GM23338 (cell line): ENCODE measurements around the gene KRTAP10-1. TPM values are rescaled to one million over a fixed set of nuclear protein-coding genes. Genes with fewer than 3 reads are reported as not detected.

Experiments
- ATAC-seq: fragments of 200-7000 bp; cut with Tn5 transposase; 3 replicates; pipeline ENCODE4 v1.9.1; 2020
- DNase-seq: peaks from one replicate; pipeline ENCODE4 v3.0.0-alpha.2; 2015; ENCODE audit warnings: low spot score
- H2AFZ ChIP-seq: fragments of 200-600 bp; sonication (generic); 2 replicates; pipeline ENCODE4 v1.8.0; 2016; ENCODE audit warnings: antibody characterized with exemption, mild to moderate bottlenecking, moderate library complexity
- H3F3A ChIP-seq: fragments of 200-600 bp; sonication (generic); replicated peaks from 2 replicates; pipeline ENCODE4 v1.8.0; 2017; ENCODE audit warnings: antibody characterized with exemption, mixed run types, low read depth
- H3K27ac ChIP-seq: fragments of 200-600 bp; sonication (generic); 2 replicates; pipeline ENCODE4 v1.6.1; 2016; ENCODE audit warnings: low read depth
- H3K27me3 ChIP-seq: fragments of 200-600 bp; sonication (generic); 2 replicates; pipeline ENCODE4 v1.8.0; 2016; ENCODE audit warnings: mild to moderate bottlenecking, mixed run types, moderate library complexity; ENCODE audit not compliant: insufficient read depth
- H3K36me3 ChIP-seq: fragments of 200-600 bp; sonication (generic); 2 replicates; pipeline ENCODE4 v1.8.0; 2016; ENCODE audit warnings: mild to moderate bottlenecking; ENCODE audit not compliant: insufficient read depth
- H3K4me1 ChIP-seq: fragments of 200-600 bp; sonication (generic); 2 replicates; pipeline ENCODE4 v1.8.0; 2016; ENCODE audit warnings: mild to moderate bottlenecking, moderate library complexity; ENCODE audit not compliant: insufficient read depth
- H3K4me2 ChIP-seq: fragments of 200-600 bp; sonication (generic); 2 replicates; pipeline ENCODE4 v1.7.1; 2017; ENCODE audit warnings: mixed run types
- H3K4me3 ChIP-seq: fragments of 200-600 bp; sonication (generic); 2 replicates; pipeline ENCODE4 v1.6.1; 2016; ENCODE audit warnings: mixed run types
- H3K79me2 ChIP-seq: fragments of 200-600 bp; sonication (generic); replicated peaks from 2 replicates; pipeline ENCODE4 v1.8.0; 2017; ENCODE audit warnings: mild to moderate bottlenecking; ENCODE audit not compliant: insufficient read depth
- H3K9me2 ChIP-seq: fragments of 200-600 bp; sonication (generic); 2 replicates; pipeline ENCODE4 v1.8.0; 2017; ENCODE audit not compliant: insufficient read depth
- H4K20me1 ChIP-seq: fragments of 200-600 bp; sonication (generic); replicated peaks from 2 replicates; pipeline ENCODE4 v1.8.0; 2017; ENCODE audit warnings: mild to moderate bottlenecking; ENCODE audit not compliant: insufficient read depth
- H3K27ac Mint-ChIP-seq: 2 replicates; pipeline ENCODE4 v1.8.0; 2020; ENCODE audit warnings: inconsistent platforms, mild to moderate bottlenecking, moderate library complexity, mixed read lengths
- H3K27me3 Mint-ChIP-seq: 3 replicates; pipeline ENCODE4 v1.8.0; 2022; ENCODE audit warnings: low read depth, mild to moderate bottlenecking, moderate library complexity, mixed read lengths, inconsistent platforms; ENCODE audit not compliant: insufficient read depth, poor library complexity
- H3K36me3 Mint-ChIP-seq: 3 replicates; pipeline ENCODE4 v1.8.0; 2021; ENCODE audit warnings: low read depth, mild to moderate bottlenecking, inconsistent platforms, moderate library complexity, mixed read lengths
- H3K4me1 Mint-ChIP-seq: 3 replicates; pipeline ENCODE4 v1.8.0; 2020; ENCODE audit warnings: mild to moderate bottlenecking, inconsistent platforms, mixed read lengths
- H3K4me3 Mint-ChIP-seq: 3 replicates; pipeline ENCODE4 v1.8.0; 2021; ENCODE audit warnings: moderate library complexity, mild to moderate bottlenecking, inconsistent platforms, mixed read lengths
- H3K9me3 Mint-ChIP-seq: 3 replicates; pipeline ENCODE4 v1.8.0; 2020; ENCODE audit warnings: moderate library complexity, mild to moderate bottlenecking, inconsistent platforms, mixed read lengths
- CREB1 ChIP-seq: fragments of 250-450 bp; sonication (Bioruptor Pico); IDR thresholded peaks from 2 replicates; pipeline ENCODE4 v1.5.0; 2020; ENCODE audit warnings: low read depth, mild to moderate bottlenecking, moderate library complexity
- ETS1 ChIP-seq: IDR thresholded peaks from 2 replicates; pipeline ENCODE4 v1.6.1; 2016; ENCODE audit warnings: antibody characterized with exemption
- EZH2 ChIP-seq: fragments of 200-600 bp; sonication (generic); IDR thresholded peaks from one replicate; pipeline ENCODE4 v1.8.0; 2017; ENCODE audit warnings: antibody characterized with exemption, mild to moderate bottlenecking, low read depth; ENCODE audit not compliant: unreplicated experiment
- EZH2phosphoT487 ChIP-seq: fragments of 200-600 bp; sonication (generic); IDR thresholded peaks from one replicate; pipeline ENCODE4 v1.8.1; 2018; ENCODE audit warnings: antibody characterized with exemption; ENCODE audit not compliant: unreplicated experiment
- JUNB ChIP-seq: IDR thresholded peaks from one replicate; pipeline ENCODE4 v1.6.1; 2016; ENCODE audit warnings: antibody characterized with exemption; ENCODE audit not compliant: unreplicated experiment
- NANOG ChIP-seq: IDR thresholded peaks from 2 replicates; pipeline ENCODE4 v1.6.1; 2016; ENCODE audit warnings: antibody characterized with exemption, borderline replicate concordance
- POLR2AphosphoS5 ChIP-seq: IDR thresholded peaks from 2 replicates; pipeline ENCODE4 v1.6.1; 2016; ENCODE audit warnings: antibody characterized with exemption, low read depth
- REST ChIP-seq: IDR thresholded peaks from one replicate; pipeline ENCODE4 v1.6.1; 2018; ENCODE audit warnings: antibody characterized with exemption; ENCODE audit not compliant: unreplicated experiment
- STAT1 ChIP-seq: IDR thresholded peaks from one replicate; pipeline ENCODE4 v1.6.1; 2016; ENCODE audit warnings: antibody characterized with exemption; ENCODE audit not compliant: unreplicated experiment
- ZNF114 ChIP-seq: fragments of 250-450 bp; sonication (Bioruptor Pico); IDR thresholded peaks from 2 replicates; pipeline ENCODE4 v1.5.0; 2020; ENCODE audit warnings: mild to moderate bottlenecking, moderate library complexity
- ZNF331 ChIP-seq: fragments of 250-450 bp; sonication (Bioruptor Pico); IDR thresholded peaks from 2 replicates; pipeline ENCODE4 v1.5.0; 2020; ENCODE audit warnings: low read depth, mild to moderate bottlenecking, moderate library complexity
- polyA plus RNA-seq: library from polyadenylated mRNA; unstranded; fragments of >200 nt; fragmentation: Nextera tagmentation; extraction: Ambion mirVana; gene quantifications from 2 replicates; pipeline ENCODE4 v1.2.1, GENCODE V29; 2016
- total RNA-seq: library from RNA; depleted of rRNA; stranded (reverse); fragments of >200 nt; shearing (Covaris generic); gene quantifications from 2 replicates; pipeline ENCODE4 v1.2.3, GENCODE V29; 2014
- TF ChIP-seq, protein P1 (sequence below): fragments of 250-450 bp; sonication (Bioruptor Pico); IDR thresholded peaks from 2 replicates; pipeline ENCODE4 v1.5.0; 2020; ENCODE audit warnings: mild to moderate bottlenecking, moderate library complexity
- TF ChIP-seq, protein P2 (sequence below), 2 experiments: fragments of 200-600 bp in 1 of 2; sonication (generic) in 1 of 2; conservative IDR thresholded peaks; 2 replicates each; pipeline versions ENCODE4 v1.5.1 to v1.6.1; 2016 to 2017; ENCODE audit warnings: antibody characterized with exemption in 2 of 2, low read depth in 2 of 2, mild to moderate bottlenecking in 2 of 2, moderate library complexity in 1 of 2

Gene KRTAP10-1
- total and polyA plus RNA-seq, 2 experiments from 2014 or later: not detected

- Histone ChIP-seq H3F3A (0 out of 2 replicates have a peak, but pooled peaks cover 2% of the 10 kb centered on the region), H3K27ac (no peak overlapping the region), H3K4me1 (peaks cover 10% of the 10 kb centered on the region; the same call in 1 of the 2 replicates), H3K4me3 (no peak overlapping the region), H3K27me3 (no peaks in the 10 kb centered on the region), H3K4me2 (no peak overlapping the region), H3K9me2 (no peaks in the 10 kb centered on the region), H4K20me1 (no peaks in the 10 kb centered on the region), H3K79me2 (no peaks in the 10 kb centered on the region), H2AFZ (no peak overlapping the region), H3K36me3 (no peaks in the 10 kb centered on the region)
- peaks cover 13% of the 10 kb centered on the region for H3K27me3 Mint-ChIP-seq
- no peak overlapping the region for H3K27ac Mint-ChIP-seq
- H3K4me3 Mint-ChIP-seq: no peak overlapping the region
- ATAC-seq (no peak), DNase-seq (no peak)
- H3K36me3 Mint-ChIP-seq: no peaks in the 10 kb centered on the region; the same call in 2 of the 3 replicates
- no peak for TF ChIP-seq EZH2phosphoT487
- no peak for TF ChIP-seq CREB1
- TF ChIP-seq ETS1: no peak
- TF ChIP-seq, protein P1, sequence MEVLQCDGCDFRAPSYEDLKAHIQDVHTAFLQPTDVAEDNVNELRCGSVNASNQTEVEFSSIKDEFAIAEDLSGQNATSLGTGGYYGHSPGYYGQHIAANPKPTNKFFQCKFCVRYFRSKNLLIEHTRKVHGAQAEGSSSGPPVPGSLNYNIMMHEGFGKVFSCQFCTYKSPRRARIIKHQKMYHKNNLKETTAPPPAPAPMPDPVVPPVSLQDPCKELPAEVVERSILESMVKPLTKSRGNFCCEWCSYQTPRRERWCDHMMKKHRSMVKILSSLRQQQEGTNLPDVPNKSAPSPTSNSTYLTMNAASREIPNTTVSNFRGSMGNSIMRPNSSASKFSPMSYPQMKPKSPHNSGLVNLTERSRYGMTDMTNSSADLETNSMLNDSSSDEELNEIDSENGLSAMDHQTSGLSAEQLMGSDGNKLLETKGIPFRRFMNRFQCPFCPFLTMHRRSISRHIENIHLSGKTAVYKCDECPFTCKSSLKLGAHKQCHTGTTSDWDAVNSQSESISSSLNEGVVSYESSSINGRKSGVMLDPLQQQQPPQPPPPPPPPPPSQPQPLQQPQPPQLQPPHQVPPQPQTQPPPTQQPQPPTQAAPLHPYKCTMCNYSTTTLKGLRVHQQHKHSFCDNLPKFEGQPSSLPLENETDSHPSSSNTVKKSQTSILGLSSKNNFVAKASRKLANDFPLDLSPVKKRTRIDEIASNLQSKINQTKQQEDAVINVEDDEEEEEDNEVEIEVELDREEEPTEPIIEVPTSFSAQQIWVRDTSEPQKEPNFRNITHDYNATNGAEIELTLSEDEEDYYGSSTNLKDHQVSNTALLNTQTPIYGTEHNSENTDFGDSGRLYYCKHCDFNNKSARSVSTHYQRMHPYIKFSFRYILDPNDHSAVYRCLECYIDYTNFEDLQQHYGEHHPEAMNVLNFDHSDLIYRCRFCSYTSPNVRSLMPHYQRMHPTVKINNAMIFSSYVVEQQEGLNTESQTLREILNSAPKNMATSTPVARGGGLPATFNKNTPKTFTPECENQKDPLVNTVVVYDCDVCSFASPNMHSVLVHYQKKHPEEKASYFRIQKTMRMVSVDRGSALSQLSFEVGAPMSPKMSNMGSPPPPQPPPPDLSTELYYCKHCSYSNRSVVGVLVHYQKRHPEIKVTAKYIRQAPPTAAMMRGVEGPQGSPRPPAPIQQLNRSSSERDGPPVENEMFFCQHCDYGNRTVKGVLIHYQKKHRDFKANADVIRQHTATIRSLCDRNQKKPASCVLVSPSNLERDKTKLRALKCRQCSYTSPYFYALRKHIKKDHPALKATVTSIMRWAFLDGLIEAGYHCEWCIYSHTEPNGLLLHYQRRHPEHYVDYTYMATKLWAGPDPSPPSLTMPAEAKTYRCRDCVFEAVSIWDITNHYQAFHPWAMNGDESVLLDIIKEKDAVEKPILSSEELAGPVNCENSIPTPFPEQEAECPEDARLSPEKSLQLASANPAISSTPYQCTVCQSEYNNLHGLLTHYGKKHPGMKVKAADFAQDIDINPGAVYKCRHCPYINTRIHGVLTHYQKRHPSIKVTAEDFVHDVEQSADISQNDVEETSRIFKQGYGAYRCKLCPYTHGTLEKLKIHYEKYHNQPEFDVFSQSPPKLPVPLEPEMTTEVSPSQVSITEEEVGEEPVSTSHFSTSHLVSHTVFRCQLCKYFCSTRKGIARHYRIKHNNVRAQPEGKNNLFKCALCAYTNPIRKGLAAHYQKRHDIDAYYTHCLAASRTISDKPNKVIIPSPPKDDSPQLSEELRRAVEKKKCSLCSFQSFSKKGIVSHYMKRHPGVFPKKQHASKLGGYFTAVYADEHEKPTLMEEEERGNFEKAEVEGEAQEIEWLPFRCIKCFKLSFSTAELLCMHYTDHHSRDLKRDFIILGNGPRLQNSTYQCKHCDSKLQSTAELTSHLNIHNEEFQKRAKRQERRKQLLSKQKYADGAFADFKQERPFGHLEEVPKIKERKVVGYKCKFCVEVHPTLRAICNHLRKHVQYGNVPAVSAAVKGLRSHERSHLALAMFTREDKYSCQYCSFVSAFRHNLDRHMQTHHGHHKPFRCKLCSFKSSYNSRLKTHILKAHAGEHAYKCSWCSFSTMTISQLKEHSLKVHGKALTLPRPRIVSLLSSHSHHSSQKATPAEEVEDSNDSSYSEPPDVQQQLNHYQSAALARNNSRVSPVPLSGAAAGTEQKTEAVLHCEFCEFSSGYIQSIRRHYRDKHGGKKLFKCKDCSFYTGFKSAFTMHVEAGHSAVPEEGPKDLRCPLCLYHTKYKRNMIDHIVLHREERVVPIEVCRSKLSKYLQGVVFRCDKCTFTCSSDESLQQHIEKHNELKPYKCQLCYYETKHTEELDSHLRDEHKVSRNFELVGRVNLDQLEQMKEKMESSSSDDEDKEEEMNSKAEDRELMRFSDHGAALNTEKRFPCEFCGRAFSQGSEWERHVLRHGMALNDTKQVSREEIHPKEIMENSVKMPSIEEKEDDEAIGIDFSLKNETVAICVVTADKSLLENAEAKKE (CRISPR knock-in tag): no peak
- TF ChIP-seq REST: no peak
- no peak for TF ChIP-seq NANOG
- no peak for TF ChIP-seq ZNF331
- no peak for TF ChIP-seq JUNB
- no peak for TF ChIP-seq ZNF114 (CRISPR knock-in tag)
- no peak for TF ChIP-seq STAT1
- TF ChIP-seq POLR2AphosphoS5: no peak
- TF ChIP-seq, protein P2, sequence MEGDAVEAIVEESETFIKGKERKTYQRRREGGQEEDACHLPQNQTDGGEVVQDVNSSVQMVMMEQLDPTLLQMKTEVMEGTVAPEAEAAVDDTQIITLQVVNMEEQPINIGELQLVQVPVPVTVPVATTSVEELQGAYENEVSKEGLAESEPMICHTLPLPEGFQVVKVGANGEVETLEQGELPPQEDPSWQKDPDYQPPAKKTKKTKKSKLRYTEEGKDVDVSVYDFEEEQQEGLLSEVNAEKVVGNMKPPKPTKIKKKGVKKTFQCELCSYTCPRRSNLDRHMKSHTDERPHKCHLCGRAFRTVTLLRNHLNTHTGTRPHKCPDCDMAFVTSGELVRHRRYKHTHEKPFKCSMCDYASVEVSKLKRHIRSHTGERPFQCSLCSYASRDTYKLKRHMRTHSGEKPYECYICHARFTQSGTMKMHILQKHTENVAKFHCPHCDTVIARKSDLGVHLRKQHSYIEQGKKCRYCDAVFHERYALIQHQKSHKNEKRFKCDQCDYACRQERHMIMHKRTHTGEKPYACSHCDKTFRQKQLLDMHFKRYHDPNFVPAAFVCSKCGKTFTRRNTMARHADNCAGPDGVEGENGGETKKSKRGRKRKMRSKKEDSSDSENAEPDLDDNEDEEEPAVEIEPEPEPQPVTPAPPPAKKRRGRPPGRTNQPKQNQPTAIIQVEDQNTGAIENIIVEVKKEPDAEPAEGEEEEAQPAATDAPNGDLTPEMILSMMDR (conservative IDR thresholded peaks at IDR 0.05; ENCODE audit: low read depth in 2 of 2): no peak
- no peak for TF ChIP-seq EZH2
- peaks cover 38% of the 10 kb centered on the region for H3K4me1 Mint-ChIP-seq
- no peaks in the 10 kb centered on the region for H3K9me3 Mint-ChIP-seq
Observed at GRCh38 chr21:44555200-44555875, 15.3 kb upstream of the KRTAP10-1 start.
